CD14-positive monocyte (primary cell): ENCODE measurements around the gene DCHS1. TPM values are rescaled to one million over a fixed set of nuclear protein-coding genes. Genes with fewer than 3 reads are reported as not detected.

Experiments
- DNase-seq, 3 donors: peaks; one replicate each; pipeline ENCODE4 v3.0.0-alpha.2; 2011 to 2022
- H2AFZ ChIP-seq: 2 replicates; pipeline ENCODE4 v1.6.0; 2012; ENCODE audit warnings: mild to moderate bottlenecking, low read depth, low read length, inconsistent platforms; ENCODE audit not compliant: insufficient read depth, poor library complexity, severe bottlenecking
- H3K27ac ChIP-seq, 2 donors: 1 replicate in 1 of 2; 2 replicates in 1 of 2; pipeline ENCODE4 v1.5.1; 2012 to 2013; ENCODE audit warnings: low read length in 2 of 2, control low read depth in 1 of 2, inconsistent platforms in 1 of 2, low read depth in 1 of 2, mild to moderate bottlenecking in 1 of 2
- H3K27me3 ChIP-seq, 2 donors: one replicate each; pipeline versions ENCODE4 v1.6.0 to v1.6.1; 2011 to 2013; ENCODE audit warnings: low read length in 2 of 2; ENCODE audit not compliant: control insufficient read depth in 2 of 2, insufficient read depth in 2 of 2
- H3K36me3 ChIP-seq, 2 donors: replicated peaks in 1 of 2; 1 replicate in 1 of 2; 2 replicates in 1 of 2; pipeline versions ENCODE4 v1.5.1 to v1.6.1; 2012 to 2013; ENCODE audit warnings: low read length in 2 of 2, control low read depth in 1 of 2, inconsistent platforms in 1 of 2, mild to moderate bottlenecking in 1 of 2; ENCODE audit not compliant: insufficient read depth in 2 of 2, control insufficient read depth in 1 of 2
- H3K4me1 ChIP-seq, 2 donors: 1 replicate in 1 of 2; 2 replicates in 1 of 2; pipeline versions ENCODE4 v1.5.1 to v1.6.1; 2012 to 2013; ENCODE audit warnings: low read length in 2 of 2, control low read depth in 1 of 2, inconsistent platforms in 1 of 2, mild to moderate bottlenecking in 1 of 2, moderate library complexity in 1 of 2; ENCODE audit not compliant: insufficient read depth in 2 of 2, control insufficient read depth in 1 of 2
- H3K4me2 ChIP-seq: replicated peaks from 2 replicates; pipeline ENCODE3; 2012; ENCODE audit warnings: low read length, moderate library complexity, mild to moderate bottlenecking; ENCODE audit not compliant: poor library complexity, severe bottlenecking; ENCODE audit errors: extremely low read depth
- H3K4me3 ChIP-seq, 3 experiments: fragments of 200-600 bp in 1 of 3; sonication (generic) in 1 of 3; replicated peaks in 1 of 3; 1 replicate in 2 of 3; 2 replicates in 1 of 3; pipeline ENCODE4 v1.5.1; 2011 to 2013; ENCODE audit warnings: low read length in 3 of 3, mild to moderate bottlenecking in 3 of 3, control low read depth in 2 of 3, low read depth in 2 of 3, inconsistent platforms in 1 of 3, moderate library complexity in 1 of 3
- H3K79me2 ChIP-seq: 2 replicates; pipeline ENCODE4 v1.6.0; 2012; ENCODE audit warnings: mild to moderate bottlenecking, control low read depth, inconsistent platforms, low read length, moderate library complexity; ENCODE audit not compliant: insufficient read depth
- H3K9ac ChIP-seq: 2 replicates; pipeline ENCODE4 v1.6.0; 2017; ENCODE audit warnings: low read length, mild to moderate bottlenecking; ENCODE audit not compliant: insufficient read depth, poor library complexity, severe bottlenecking
- H3K9me3 ChIP-seq, 2 donors: replicated peaks in 1 of 2; 1 replicate in 1 of 2; 2 replicates in 1 of 2; pipeline versions ENCODE4 v1.5.1 to v1.6.1; 2012 to 2013; ENCODE audit warnings: low read length in 2 of 2, control low read depth in 1 of 2; ENCODE audit not compliant: control insufficient read depth in 1 of 2, insufficient read depth in 1 of 2
- H4K20me1 ChIP-seq: 2 replicates; pipeline ENCODE4 v1.6.0; 2012; ENCODE audit warnings: mild to moderate bottlenecking, low read length, control low read depth, moderate library complexity; ENCODE audit not compliant: insufficient read depth
- H3K27ac Mint-ChIP-seq, 7 donors: one replicate each; pipeline ENCODE4 v1.8.0; 2020; ENCODE audit warnings: mild to moderate bottlenecking in 7 of 7, mixed read lengths in 7 of 7, moderate library complexity in 6 of 7, inconsistent platforms in 2 of 7
- H3K27me3 Mint-ChIP-seq, 3 donors: one replicate each; pipeline ENCODE4 v1.8.0; 2021 to 2022; ENCODE audit warnings: low read depth in 3 of 3, mild to moderate bottlenecking in 3 of 3, mixed read lengths in 3 of 3, moderate library complexity in 3 of 3, inconsistent platforms in 1 of 3
- H3K36me3 Mint-ChIP-seq, 2 donors: one replicate each; pipeline ENCODE4 v1.8.0; 2020; ENCODE audit warnings: mixed read lengths in 2 of 2, inconsistent platforms in 1 of 2, mild to moderate bottlenecking in 1 of 2
- H3K4me1 Mint-ChIP-seq: one replicate; pipeline ENCODE4 v1.8.0; 2020; ENCODE audit warnings: mild to moderate bottlenecking, mixed read lengths
- H3K4me3 Mint-ChIP-seq, 2 donors: one replicate each; pipeline ENCODE4 v1.8.0; 2020; ENCODE audit warnings: mild to moderate bottlenecking in 2 of 2, mixed read lengths in 2 of 2, moderate library complexity in 1 of 2
- H3K9me3 Mint-ChIP-seq, 7 donors: one replicate each; pipeline ENCODE4 v1.8.0; 2020 to 2022; ENCODE audit warnings: mixed read lengths in 7 of 7, mild to moderate bottlenecking in 6 of 7, moderate library complexity in 6 of 7, inconsistent platforms in 2 of 7
- WGBS: methylation state at CpG from one replicate; pipeline ENCODE4 v1.1.5; 2013; ENCODE audit warnings: missing lambda C conversion rate; ENCODE audit not compliant: insufficient coverage; 5-methylcytosine and 5-hydroxymethylcytosine counted together
- intact Hi-C, 2 donors: fragments of 100-400 bp; cut with micrococcal nuclease; formaldehyde crosslinking; loops; one replicate each; pipeline versions ENCODE4 v1.15.0 to v1.15.1; 2023
- polyA plus RNA-seq, 3 donors: library from polyadenylated mRNA; depleted of rRNA in 1 of 3; unstranded in 2 of 3; stranded (reverse) in 1 of 3; fragments of 300-500 nt in 2 of 3; fragments of >200 nt in 1 of 3; fragmentation: Illumina TruSeq in 2 of 3; gene quantifications; 1 replicate in 2 of 3; 2 replicates in 1 of 3; pipeline ENCODE4 v1.2.3, GENCODE V29; 2012 to 2021
- TF ChIP-seq, protein P1 (sequence below): fragments of 200-600 bp; IDR thresholded peaks from one replicate; pipeline ENCODE4 v1.8.0; 2022; ENCODE audit warnings: antibody characterized with exemption, mild to moderate bottlenecking

Gene DCHS1
- polyA plus RNA-seq, 3 donors, result 0.01 to 0.88 (median 0.02) TPM

DNA sequence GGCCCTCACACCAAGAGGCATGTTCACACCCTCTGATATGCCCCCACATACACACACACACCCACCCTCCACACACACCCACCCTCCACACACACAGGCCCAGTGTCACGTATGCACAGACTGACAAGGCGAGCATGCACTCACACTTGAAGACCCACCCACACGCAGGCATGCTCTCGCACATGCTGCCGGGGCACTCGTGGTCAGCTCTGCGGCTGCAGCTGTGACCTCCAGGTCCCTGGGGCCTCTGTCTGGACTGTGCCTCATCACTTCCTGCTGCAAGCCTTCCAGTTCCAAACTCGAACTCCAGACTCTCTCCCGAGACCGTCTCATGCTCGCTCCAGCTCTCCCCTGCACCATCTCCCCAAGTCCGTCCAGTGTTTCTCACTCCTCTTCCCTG is 9.5 kb downstream of the DCHS1 start:
- Histone ChIP-seq H2AFZ (peak overlapping the region; percentile 72), H3K27ac (peak overlapping the region; percentile 78 to 80), H3K27me3 (no peaks in the 10 kb centered on the region), H3K4me1 (peaks cover 33 to 36% of the 10 kb centered on the region in 2 donors), H3K4me3 (no peak overlapping the region), H3K4me2 (peak overlapping the region; percentile 65), H3K36me3 (no peaks in the 10 kb centered on the region), H3K9ac (no peak overlapping the region), H3K9me3 (no peaks in the 10 kb centered on the region), H4K20me1 (no peaks in the 10 kb centered on the region), H3K79me2 (no peaks in the 10 kb centered on the region)
- DNase-seq, result no peak
- Mint-ChIP-seq H3K4me3 (no peak overlapping the region), H3K27ac (peak overlapping the region in 2 of 7 donors; percentile 10 to 32), H3K9me3 (no peaks in the 10 kb centered on the region), H3K4me1 (no peaks in the 10 kb centered on the region), H3K36me3 (no peaks in the 10 kb centered on the region), H3K27me3 (peaks cover 0 to 2% (median 0%) of the 10 kb centered on the region in 3 donors)
- intact Hi-C loops, result no loop called here
- WGBS, result 58% methylated on average over 12 of the region's 12 CpGs
- TF ChIP-seq, protein P1, sequence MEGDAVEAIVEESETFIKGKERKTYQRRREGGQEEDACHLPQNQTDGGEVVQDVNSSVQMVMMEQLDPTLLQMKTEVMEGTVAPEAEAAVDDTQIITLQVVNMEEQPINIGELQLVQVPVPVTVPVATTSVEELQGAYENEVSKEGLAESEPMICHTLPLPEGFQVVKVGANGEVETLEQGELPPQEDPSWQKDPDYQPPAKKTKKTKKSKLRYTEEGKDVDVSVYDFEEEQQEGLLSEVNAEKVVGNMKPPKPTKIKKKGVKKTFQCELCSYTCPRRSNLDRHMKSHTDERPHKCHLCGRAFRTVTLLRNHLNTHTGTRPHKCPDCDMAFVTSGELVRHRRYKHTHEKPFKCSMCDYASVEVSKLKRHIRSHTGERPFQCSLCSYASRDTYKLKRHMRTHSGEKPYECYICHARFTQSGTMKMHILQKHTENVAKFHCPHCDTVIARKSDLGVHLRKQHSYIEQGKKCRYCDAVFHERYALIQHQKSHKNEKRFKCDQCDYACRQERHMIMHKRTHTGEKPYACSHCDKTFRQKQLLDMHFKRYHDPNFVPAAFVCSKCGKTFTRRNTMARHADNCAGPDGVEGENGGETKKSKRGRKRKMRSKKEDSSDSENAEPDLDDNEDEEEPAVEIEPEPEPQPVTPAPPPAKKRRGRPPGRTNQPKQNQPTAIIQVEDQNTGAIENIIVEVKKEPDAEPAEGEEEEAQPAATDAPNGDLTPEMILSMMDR, result no peak

DNA sequence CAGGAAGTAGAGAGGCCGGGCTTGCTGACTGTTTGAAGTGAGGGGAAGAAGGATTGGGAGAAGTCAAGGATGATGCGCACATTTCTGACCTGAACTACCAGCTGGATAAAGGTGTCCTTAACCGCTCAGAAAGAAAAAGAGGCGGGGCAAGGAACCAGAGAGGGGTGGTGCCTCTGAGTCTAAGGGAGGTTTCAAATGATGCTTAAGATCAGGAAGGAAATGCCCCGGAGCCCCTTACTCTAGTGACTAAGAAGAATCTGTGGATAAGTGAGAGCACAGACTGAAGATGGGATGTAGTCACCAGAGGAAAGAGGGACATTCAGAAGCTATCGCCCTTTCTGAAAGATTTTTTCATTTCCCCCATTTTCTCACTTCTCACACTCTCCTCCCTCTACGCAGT is 12.7 kb downstream of the DCHS1 start:
- no peaks in the 10 kb centered on the region for H3K27me3 ChIP-seq
- TF ChIP-seq, protein P1, result no peak
- Mint-ChIP-seq H3K27me3 (peaks cover 0 to 2% (median 0%) of the 10 kb centered on the region in 3 donors), H3K27ac (no peak overlapping the region), H3K36me3 (no peaks in the 10 kb centered on the region), H3K4me3 (no peak overlapping the region), H3K9me3 (no peaks in the 10 kb centered on the region), H3K4me1 (no peaks in the 10 kb centered on the region)
- H3K4me2 ChIP-seq, result no peak overlapping the region
- no peak overlapping the region for H3K9ac ChIP-seq
- WGBS, result 60% methylated on average over 6 of the region's 7 CpGs
- peaks cover 28 to 32% of the 10 kb centered on the region in 2 donors for H3K4me1 ChIP-seq
- no peak overlapping the region for H3K4me3 ChIP-seq
- no peak overlapping the region for H3K27ac ChIP-seq
- DNase-seq, result no peak
- H2AFZ ChIP-seq, result no peak overlapping the region
- no peaks in the 10 kb centered on the region for H3K79me2 ChIP-seq
- no peaks in the 10 kb centered on the region for H4K20me1 ChIP-seq
- H3K9me3 ChIP-seq, result no peaks in the 10 kb centered on the region
- H3K36me3 ChIP-seq, result no peaks in the 10 kb centered on the region
- intact Hi-C loops, result no loop called here
